Measurements from ENCODE around the gene PNP. TPM values are rescaled to one million over a fixed set of nuclear protein-coding genes. Genes with fewer than 3 reads are reported as not detected.
A peak's percentile ranks its signal among the peaks of the same experiment; 100 is the strongest.

PNP gene
- total RNA-seq, 4 donors from 2014 or later: 17.0 to 37.5 (median 27.6) TPM

GRCh38 chr14:20461225-20462141 is 7.7 kb upstream of the PNP start, which contains the start of gene PIP4P1:
PIP4P1 (minus strand) TSS chr14:20461434; CDS start chr14:20461325, 109 bp downstream.
- 0 to 1% methylated on average over 59 of the region's 67 CpGs for WGBS, 2 donors
- H3K4me3 ChIP-seq: peak within 1 kb of the TSS; percentile 85 to 99 (median 94)
- H3K27me3 ChIP-seq: no peaks in the 10 kb centered on the region
- no peaks in the 10 kb centered on the region for H3K9me3 ChIP-seq
- peaks cover 4 to 30% (median 18%) of the 10 kb centered on the region in 3 donors for H3K36me3 ChIP-seq
- peak; percentile 98 to 99 for DNase-seq (ENCODE audit: low spot score in 2 of 2)
- H3K27ac ChIP-seq: peak within 1 kb of the TSS; percentile 95 to 99 (median 98)
- H3K4me1 ChIP-seq: peaks cover 3 to 38% (median 15%) of the 10 kb centered on the region in 4 donors
- peak in 1 of 5 experiments; percentile 57 for TF ChIP-seq CTCF (IDR thresholded peaks at IDR 0.05)
- peak; percentile 87 to 91 for TF ChIP-seq POLR2A (IDR thresholded peaks at IDR 0.05)
- TF ChIP-seq EP300 (IDR thresholded peaks at IDR 0.05): peak; percentile 94 to 100

GRCh38 chr14:20468764-20469241 is 403 bp upstream of the PNP start:
- H3K27me3 ChIP-seq: no peaks in the 10 kb centered on the region
- peak overlapping the region; percentile 51 to 85 (median 70) for H3K4me3 ChIP-seq
- peaks cover 0 to 19% (median 10%) of the 10 kb centered on the region in 4 donors for H3K4me1 ChIP-seq
- H3K27ac ChIP-seq: peak overlapping the region; percentile 47 to 91 (median 86)
- whole genome bisulfite sequencing, 2 donors: 27 to 35% methylated on average over 16 of the region's 16 CpGs
- no peak for DNase-seq (ENCODE audit: low spot score in 2 of 2)
- no peak for TF ChIP-seq CTCF (IDR thresholded peaks at IDR 0.05)
- peaks cover 0 to 15% (median 0%) of the 10 kb centered on the region in 3 donors for H3K36me3 ChIP-seq
- H3K9me3 ChIP-seq: no peaks in the 10 kb centered on the region

GRCh38 chr14:20469890-20470602 is 840 bp downstream of the PNP start:
- Histone ChIP-seq H3K36me3 (peaks cover 0 to 27% (median 9%) of the 10 kb centered on the region in 3 donors), H3K4me1 (peaks cover 0 to 19% (median 10%) of the 10 kb centered on the region in 4 donors), H3K27me3 (no peaks in the 10 kb centered on the region), H3K9me3 (no peaks in the 10 kb centered on the region), H3K4me3 (peak overlapping the region; percentile 51 to 85 (median 70)), H3K27ac (peak overlapping the region; percentile 47 to 91 (median 86))
- no peak for TF ChIP-seq EP300 (IDR thresholded peaks at IDR 0.05)
- TF ChIP-seq POLR2A (IDR thresholded peaks at IDR 0.05): no peak
- no peak for TF ChIP-seq CTCF (IDR thresholded peaks at IDR 0.05)
- no peak for DNase-seq (ENCODE audit: low spot score in 2 of 2)
- WGBS, 2 donors: 3 to 6% methylated on average over 12 of the region's 12 CpGs

- H3K4me3 ChIP-seq: peak overlapping the region; percentile 51 to 85 (median 70)
- no peak for DNase-seq (ENCODE audit: low spot score in 2 of 2)
- H3K27me3 ChIP-seq: no peaks in the 10 kb centered on the region
- TF ChIP-seq CTCF (IDR thresholded peaks at IDR 0.05): no peak
- no peak for TF ChIP-seq POLR2A (IDR thresholded peaks at IDR 0.05)
- no peak for TF ChIP-seq EP300 (IDR thresholded peaks at IDR 0.05)
- peaks cover 0 to 19% (median 10%) of the 10 kb centered on the region in 4 donors for H3K4me1 ChIP-seq
- H3K36me3 ChIP-seq: peaks cover 0 to 32% (median 14%) of the 10 kb centered on the region in 3 donors
- H3K27ac ChIP-seq: peak overlapping the region in 3 of 4 donors; percentile 85 to 91 (median 88)
- WGBS, 2 donors: 0 to 15% methylated on average over 2 of the region's 2 CpGs
- no peaks in the 10 kb centered on the region for H3K9me3 ChIP-seq
These were observed 1.3 kb downstream of the PNP start for GRCh38 chr14:20470603-20470901.
